Activated CD4-positive, CD25-positive, alpha-beta regulatory T cell treated with anti-CD3 and anti-CD28 coated beads, Interleukin-2, amount 50 U/mL, for 72 hours (primary cell): ENCODE results near the gene ADAMTS16.

ENCODE experiments used
- DNase-seq: peaks from one replicate; pipeline ENCODE4 v3.0.0; 2021

The ADAMTS16 gene

GRCh38 chr5:5317976-5318375 is 177.8 kb downstream of the ADAMTS16 start:
- DNase-seq = no peak

DNA sequence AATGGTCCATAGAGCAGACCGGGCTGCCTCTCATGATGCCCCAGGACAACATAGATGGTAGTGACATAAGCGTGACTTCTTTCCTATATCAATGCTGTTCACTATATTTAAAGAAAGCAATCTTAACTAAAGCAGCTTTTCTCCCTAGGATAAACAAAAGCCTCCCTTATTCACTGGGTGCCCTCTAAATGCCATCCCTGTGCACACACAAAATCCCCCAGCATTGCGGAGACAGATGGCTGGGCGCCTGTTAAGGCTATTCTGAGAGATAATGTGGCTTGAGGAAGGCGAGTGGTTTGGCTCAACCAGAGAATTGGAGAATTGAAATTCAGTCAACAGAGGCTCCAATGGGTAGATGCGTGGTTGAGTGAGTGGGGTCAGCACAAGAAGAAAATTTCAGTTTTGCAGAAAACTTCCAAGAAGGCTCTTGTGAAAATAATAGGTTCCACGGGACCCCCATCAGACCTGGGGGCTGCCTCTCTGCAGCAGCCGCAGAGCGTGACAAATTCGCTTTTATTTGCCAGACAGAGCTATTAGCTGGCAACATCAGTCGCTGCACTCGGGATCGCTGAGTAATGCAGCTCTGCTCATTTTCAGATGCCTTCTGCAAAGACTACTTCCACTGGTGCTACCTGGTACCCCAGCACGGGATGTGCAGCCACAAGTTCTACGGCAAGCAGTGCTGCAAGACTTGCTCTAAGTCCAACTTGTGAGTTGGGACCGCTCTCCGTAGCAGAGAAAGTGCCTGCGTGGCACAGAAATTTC is 178.5 kb downstream of the ADAMTS16 start:
- DNase-seq = no peak

DNA sequence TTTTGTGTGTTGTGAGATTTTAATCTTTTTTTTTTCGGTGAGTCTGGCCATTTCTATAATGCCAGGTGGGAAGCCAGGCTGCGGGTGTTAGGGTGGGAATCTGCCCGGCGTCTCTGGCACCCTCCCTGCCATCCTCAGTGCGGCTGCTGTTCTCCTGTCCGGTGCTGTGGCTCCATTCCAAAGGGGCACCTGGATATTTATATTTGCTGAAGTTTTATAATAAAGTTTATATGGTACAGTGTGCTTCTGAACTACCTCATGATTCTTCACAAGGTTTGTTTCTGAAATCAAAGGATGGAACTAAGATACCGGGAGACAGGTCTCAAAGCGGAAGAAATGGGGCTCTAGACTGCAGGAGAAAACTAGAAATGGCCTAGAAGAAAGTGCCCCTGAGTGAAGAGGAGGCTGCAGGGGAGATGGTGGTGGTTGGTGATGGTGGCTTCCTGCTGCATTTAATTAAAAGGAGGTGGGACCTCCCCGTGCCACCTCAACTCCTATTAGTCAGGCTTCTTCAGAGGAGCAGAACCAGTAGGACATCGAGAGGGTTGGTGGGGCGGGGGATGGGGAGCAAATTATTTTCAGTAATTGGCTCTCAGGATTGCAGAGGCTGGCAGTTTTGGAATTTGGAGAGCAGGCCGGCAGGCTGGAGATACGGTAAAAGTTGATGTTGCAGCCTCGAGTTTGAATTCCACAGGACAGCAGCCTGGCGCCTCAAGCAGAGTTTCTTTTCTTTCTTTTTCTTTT is 180.1 kb downstream of the ADAMTS16 start:
- DNase-seq = no peak

GRCh38 chr5:5321137-5321536 is 181.0 kb downstream of the ADAMTS16 start:
- DNase-seq = no peak

- DNase-seq = no peak
Observed at GRCh38 chr5:5323551-5323950, 183.4 kb downstream of the ADAMTS16 start.

DNA sequence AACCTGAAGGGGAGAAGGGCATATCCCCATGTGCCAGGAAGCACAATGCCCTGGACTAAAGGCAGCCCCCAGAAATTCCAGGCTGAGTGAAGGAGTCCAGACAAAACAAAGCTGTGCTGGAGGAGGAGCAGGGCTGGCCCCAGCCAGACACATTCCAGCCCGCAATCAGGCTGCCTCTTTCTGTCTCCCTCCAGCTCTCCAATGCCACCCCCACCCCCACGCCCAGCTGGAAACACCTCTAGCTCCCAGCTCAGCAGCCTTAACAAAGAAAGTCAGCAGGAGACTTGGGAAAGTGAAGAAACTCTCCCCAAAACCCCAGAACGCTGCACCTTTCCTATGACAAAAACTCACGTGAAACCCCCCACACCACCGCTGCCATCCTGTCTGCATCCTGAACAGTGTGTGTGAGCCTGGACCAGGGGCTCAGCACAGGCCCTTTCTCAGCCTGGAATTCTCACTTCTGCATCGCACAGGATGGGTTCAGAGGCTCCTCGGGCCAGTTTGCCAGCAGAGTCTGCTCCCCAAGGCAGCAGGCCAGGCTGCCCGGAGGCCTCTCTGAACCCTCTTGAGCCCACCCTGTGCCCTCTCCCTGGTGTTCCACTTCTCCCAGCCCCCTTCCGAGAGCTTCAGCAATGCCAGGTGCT is 186.1 kb downstream of the ADAMTS16 start:
- no peak for DNase-seq

GRCh38 chr5:5327126-5327525 is 187.0 kb downstream of the ADAMTS16 start:
- no peak for DNase-seq

- DNase-seq = no peak
Observed at GRCh38 chr5:5330728-5331452, 190.8 kb downstream of the ADAMTS16 start.

- no peak for DNase-seq
Observed at GRCh38 chr5:5331848-5332247, 191.7 kb downstream of the ADAMTS16 start.

DNA sequence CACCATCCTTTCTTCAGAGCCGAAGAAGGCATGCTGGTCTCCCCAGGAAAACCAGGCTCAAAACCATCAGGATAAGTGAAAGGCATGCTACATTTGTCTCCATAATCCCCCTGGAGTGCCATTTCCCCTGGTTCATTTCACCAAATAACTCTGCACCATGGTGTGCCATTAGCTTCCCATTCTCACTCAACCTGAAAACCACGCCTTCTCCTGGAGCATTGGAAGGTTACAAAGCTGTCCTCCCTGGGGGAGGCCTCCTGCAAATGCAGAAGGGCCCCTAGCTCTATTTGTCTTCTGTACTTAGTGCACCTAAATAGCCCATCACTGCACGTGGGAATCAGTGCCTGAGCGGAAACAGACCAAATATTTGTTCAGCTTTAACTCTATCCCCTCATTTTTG is 192.2 kb downstream of the ADAMTS16 start:
- no peak for DNase-seq

GRCh38 chr5:5335107-5335506 is 195.0 kb downstream of the ADAMTS16 start:
- no peak for DNase-seq

- no peak for DNase-seq
Observed at GRCh38 chr5:5335700-5336264, 195.7 kb downstream of the ADAMTS16 start.

DNA sequence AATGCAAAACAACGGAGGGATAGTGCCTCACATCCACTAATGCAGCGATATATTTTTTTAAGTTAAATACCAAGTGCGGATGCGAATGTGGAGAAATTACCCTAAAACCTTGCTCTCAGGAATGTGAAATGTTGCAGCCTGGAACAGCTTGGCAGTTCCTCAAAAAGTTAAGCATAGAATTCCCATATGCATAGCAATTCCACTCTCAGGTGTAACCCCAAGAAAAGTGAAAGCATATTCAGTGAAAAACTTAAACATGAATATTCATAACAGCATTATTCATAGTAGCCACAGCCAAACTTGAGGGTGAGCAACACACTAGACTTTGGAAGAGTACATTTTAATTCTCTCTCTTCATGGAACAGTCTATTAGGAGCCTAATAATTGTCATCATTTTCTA is 199.1 kb downstream of the ADAMTS16 start:
- no peak for DNase-seq

DNA sequence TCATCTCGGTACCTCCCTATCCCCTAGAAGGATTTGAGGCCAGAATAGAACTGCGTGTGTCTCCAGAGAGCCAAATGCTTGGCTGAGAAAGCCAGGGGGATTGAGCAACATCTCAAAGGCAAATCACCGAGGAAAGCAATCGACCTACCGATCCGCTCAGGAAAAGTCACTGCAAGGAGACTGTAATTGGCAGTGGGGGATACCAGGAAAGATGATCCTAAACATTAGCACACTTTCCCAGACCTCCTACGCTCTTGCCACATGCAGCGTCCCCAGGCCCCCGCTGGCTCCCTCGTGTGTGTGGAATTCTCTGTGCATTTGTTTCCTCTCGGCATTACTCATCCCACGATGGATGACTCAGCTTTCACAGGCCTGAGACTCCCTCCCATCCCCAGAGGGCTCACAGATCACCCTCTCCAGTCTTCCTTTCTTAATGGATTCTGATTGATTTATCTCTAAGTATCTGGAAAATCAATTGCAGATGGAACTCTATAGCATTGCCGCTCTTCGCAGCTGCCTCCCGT is 200.1 kb downstream of the ADAMTS16 start:
- no peak for DNase-seq

- no peak for DNase-seq
Observed at GRCh38 chr5:5341531-5342292, 201.6 kb downstream of the ADAMTS16 start.

- DNase-seq = no peak
Observed at GRCh38 chr5:5342784-5343183, 202.7 kb downstream of the ADAMTS16 start.

DNA sequence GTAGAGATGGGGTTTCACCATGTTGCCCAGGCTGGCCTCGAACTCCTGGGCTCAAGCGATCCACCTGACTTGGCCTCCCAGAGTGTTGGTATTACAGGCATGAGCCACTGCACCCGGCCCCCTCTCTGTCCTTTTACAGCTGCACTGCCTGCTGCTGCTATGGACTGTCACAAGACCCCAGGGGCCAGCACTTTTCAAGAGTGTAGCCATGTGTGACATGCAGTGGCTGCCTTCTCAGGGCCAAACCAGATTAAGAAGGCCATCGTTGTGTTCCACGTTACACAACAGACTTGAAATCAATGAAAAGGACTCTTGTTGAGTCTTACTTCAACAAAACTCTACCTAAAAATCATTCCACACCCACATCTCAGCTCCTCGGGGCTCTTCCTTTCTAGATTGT is 203.4 kb downstream of the ADAMTS16 start:
- DNase-seq = no peak

GRCh38 chr5:5344051-5344571 is 204.0 kb downstream of the ADAMTS16 start:
- DNase-seq = no peak

- no peak for DNase-seq
Observed at GRCh38 chr5:5344606-5345005, 204.5 kb downstream of the ADAMTS16 start.

- no peak for DNase-seq
Observed at GRCh38 chr5:5347442-5347841, 207.3 kb downstream of the ADAMTS16 start.

DNA sequence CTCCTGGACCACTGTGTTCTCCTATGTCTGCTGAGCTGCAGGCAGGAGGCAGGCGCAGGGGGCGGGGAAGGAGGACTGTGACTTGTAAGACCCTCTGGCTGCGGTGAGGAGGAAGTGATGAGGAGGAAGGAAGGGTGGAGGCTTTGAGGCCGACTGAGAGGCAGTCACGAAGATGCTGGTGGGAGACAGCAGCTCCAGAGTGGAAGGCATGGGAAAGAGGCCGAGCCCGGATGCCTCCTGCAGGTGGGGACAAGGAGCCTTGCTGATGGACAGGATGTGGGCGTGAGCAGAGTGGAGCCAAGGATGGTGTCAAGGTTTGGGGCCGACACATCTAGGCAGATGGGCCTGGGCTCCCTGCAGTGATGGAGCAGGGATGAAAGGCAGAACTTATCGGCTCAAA is 208.0 kb downstream of the ADAMTS16 start:
- DNase-seq = no peak

DNA sequence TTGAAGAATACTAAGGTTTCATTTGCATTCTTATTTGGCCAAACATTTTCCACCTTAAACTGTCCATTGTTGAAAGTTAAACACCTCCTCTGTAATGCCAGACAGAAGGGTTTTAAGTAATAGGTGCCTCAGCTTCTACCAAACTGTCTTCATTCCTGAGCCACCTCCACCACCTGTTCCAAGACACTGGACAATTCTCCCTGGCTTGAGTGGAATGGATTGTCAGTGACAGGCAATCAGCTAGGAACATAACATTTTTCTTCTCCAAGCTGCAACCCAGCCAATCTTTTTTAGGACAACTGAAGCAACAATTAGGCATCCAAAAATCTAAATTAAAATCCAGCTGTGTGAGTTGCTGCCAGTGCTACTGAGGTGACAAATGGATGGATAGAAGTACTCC is 208.4 kb downstream of the ADAMTS16 start:
- DNase-seq = no peak
